T-helper 1 cell treated with Interleukin-12 subunit alpha and Interleukin-12 subunit beta and Interleukin-4 antibody, amounts not matched to agents 30 μg/mL and 1 μg/mL, for 36 hours (primary cell): ENCODE data around the gene TCAP.
A peak's percentile ranks its signal among the peaks of the same experiment; 100 is the strongest.

ENCODE experiments used
- H3K27ac Mint-ChIP-seq: one replicate; pipeline ENCODE4 v1.8.0; 2021; ENCODE audit warnings: mild to moderate bottlenecking, mixed read lengths
- H3K27me3 Mint-ChIP-seq: one replicate; pipeline ENCODE4 v1.8.0; 2021; ENCODE audit warnings: low read depth, mixed read lengths
- H3K36me3 Mint-ChIP-seq: one replicate; pipeline ENCODE4 v1.8.0; 2021; ENCODE audit warnings: low read depth, mixed read lengths
- H3K4me1 Mint-ChIP-seq: one replicate; pipeline ENCODE4 v1.8.0; 2021; ENCODE audit warnings: low read depth, mixed read lengths
- H3K4me3 Mint-ChIP-seq: one replicate; pipeline ENCODE4 v1.8.0; 2021; ENCODE audit warnings: mild to moderate bottlenecking, moderate library complexity, mixed read lengths
- H3K9me3 Mint-ChIP-seq: one replicate; pipeline ENCODE4 v1.8.0; 2021; ENCODE audit warnings: mixed read lengths

The TCAP gene

GRCh38 chr17:39652587-39653315, 12.4 kb upstream of the TCAP start:
- Mint-ChIP-seq H3K9me3 (no peaks in the 10 kb centered on the region), H3K36me3 (peaks cover 8% of the 10 kb centered on the region), H3K4me1 (peaks cover 17% of the 10 kb centered on the region), H3K27me3 (no peaks in the 10 kb centered on the region), H3K27ac (no peak overlapping the region), H3K4me3 (no peak overlapping the region)

- Mint-ChIP-seq H3K36me3 (peaks cover 8% of the 10 kb centered on the region), H3K9me3 (no peaks in the 10 kb centered on the region), H3K4me1 (peaks cover 17% of the 10 kb centered on the region), H3K27ac (no peak overlapping the region), H3K27me3 (no peaks in the 10 kb centered on the region), H3K4me3 (no peak overlapping the region)
Observed at GRCh38 chr17:39653316-39653661, 11.9 kb upstream of the TCAP start.

GRCh38 chr17:39653662-39654331, 11.4 kb upstream of the TCAP start:
- Mint-ChIP-seq H3K27me3 (no peaks in the 10 kb centered on the region), H3K27ac (peak overlapping the region; percentile 29), H3K36me3 (peaks cover 6% of the 10 kb centered on the region), H3K4me3 (no peak overlapping the region), H3K4me1 (peaks cover 17% of the 10 kb centered on the region), H3K9me3 (no peaks in the 10 kb centered on the region)

GRCh38 chr17:39655105-39655504, 10.0 kb upstream of the TCAP start:
- no peak overlapping the region for H3K4me3 Mint-ChIP-seq
- no peak overlapping the region for H3K27ac Mint-ChIP-seq
- peaks cover 6% of the 10 kb centered on the region for H3K36me3 Mint-ChIP-seq
- H3K9me3 Mint-ChIP-seq: no peaks in the 10 kb centered on the region
- H3K4me1 Mint-ChIP-seq: peaks cover 17% of the 10 kb centered on the region
- no peaks in the 10 kb centered on the region for H3K27me3 Mint-ChIP-seq

GRCh38 chr17:39658346-39658745, 6.8 kb upstream of the TCAP start:
- H3K27me3 Mint-ChIP-seq: no peaks in the 10 kb centered on the region
- no peak overlapping the region for H3K27ac Mint-ChIP-seq
- peaks cover 13% of the 10 kb centered on the region for H3K36me3 Mint-ChIP-seq
- no peaks in the 10 kb centered on the region for H3K9me3 Mint-ChIP-seq
- H3K4me3 Mint-ChIP-seq: no peak overlapping the region
- peaks cover 16% of the 10 kb centered on the region for H3K4me1 Mint-ChIP-seq

GRCh38 chr17:39658760-39659159, 6.4 kb upstream of the TCAP start:
- H3K27ac Mint-ChIP-seq: no peak overlapping the region
- no peaks in the 10 kb centered on the region for H3K27me3 Mint-ChIP-seq
- no peaks in the 10 kb centered on the region for H3K9me3 Mint-ChIP-seq
- peaks cover 10% of the 10 kb centered on the region for H3K36me3 Mint-ChIP-seq
- peaks cover 13% of the 10 kb centered on the region for H3K4me1 Mint-ChIP-seq
- no peak overlapping the region for H3K4me3 Mint-ChIP-seq

- peaks cover 11% of the 10 kb centered on the region for H3K36me3 Mint-ChIP-seq
- H3K27me3 Mint-ChIP-seq: no peaks in the 10 kb centered on the region
- H3K9me3 Mint-ChIP-seq: no peaks in the 10 kb centered on the region
- peaks cover 12% of the 10 kb centered on the region for H3K4me1 Mint-ChIP-seq
- no peak overlapping the region for H3K4me3 Mint-ChIP-seq
- no peak overlapping the region for H3K27ac Mint-ChIP-seq
Observed at GRCh38 chr17:39659279-39660010, 5.7 kb upstream of the TCAP start.

- Mint-ChIP-seq H3K27ac (no peak overlapping the region), H3K4me1 (peaks cover 8% of the 10 kb centered on the region), H3K9me3 (no peaks in the 10 kb centered on the region), H3K4me3 (no peak overlapping the region), H3K36me3 (peaks cover 11% of the 10 kb centered on the region), H3K27me3 (peaks cover under 1% of the 10 kb centered on the region)
Observed at GRCh38 chr17:39660011-39660360, 5.2 kb upstream of the TCAP start.

- Mint-ChIP-seq H3K9me3 (no peaks in the 10 kb centered on the region), H3K4me3 (no peak overlapping the region), H3K36me3 (peaks cover 9% of the 10 kb centered on the region), H3K27me3 (peaks cover 6% of the 10 kb centered on the region), H3K4me1 (peaks cover 2% of the 10 kb centered on the region), H3K27ac (no peak overlapping the region)
Observed at GRCh38 chr17:39660397-39661385, 4.5 kb upstream of the TCAP start.

- Mint-ChIP-seq H3K27me3 (peaks cover 16% of the 10 kb centered on the region), H3K9me3 (no peaks in the 10 kb centered on the region), H3K4me3 (no peak overlapping the region), H3K4me1 (peaks cover 2% of the 10 kb centered on the region), H3K36me3 (peaks cover 9% of the 10 kb centered on the region), H3K27ac (no peak overlapping the region)
Observed at GRCh38 chr17:39661744-39662541, 3.2 kb upstream of the TCAP start.

- peaks cover 2% of the 10 kb centered on the region for H3K4me1 Mint-ChIP-seq
- H3K4me3 Mint-ChIP-seq: no peak overlapping the region
- H3K27me3 Mint-ChIP-seq: peaks cover 18% of the 10 kb centered on the region
- H3K36me3 Mint-ChIP-seq: peaks cover 9% of the 10 kb centered on the region
- no peaks in the 10 kb centered on the region for H3K9me3 Mint-ChIP-seq
- H3K27ac Mint-ChIP-seq: no peak overlapping the region
Observed at GRCh38 chr17:39662551-39663339, 2.4 kb upstream of the TCAP start.

GRCh38 chr17:39663340-39663687, 1.8 kb upstream of the TCAP start:
- no peaks in the 10 kb centered on the region for H3K9me3 Mint-ChIP-seq
- peaks cover 19% of the 10 kb centered on the region for H3K27me3 Mint-ChIP-seq
- H3K4me3 Mint-ChIP-seq: no peak overlapping the region
- no peak overlapping the region for H3K27ac Mint-ChIP-seq
- H3K4me1 Mint-ChIP-seq: peaks cover 2% of the 10 kb centered on the region
- peaks cover 9% of the 10 kb centered on the region for H3K36me3 Mint-ChIP-seq
